ENCODE data around the gene UGT1A8.

GRCh38 chr2:233820774-233821105 lies 203.3 kb downstream of the UGT1A8 start:
- TF ChIP-seq CTCF (conservative IDR thresholded peaks at IDR 0.05; ENCODE audit: low read length) (no peak), EZH2phosphoT487 (IDR thresholded peaks at IDR 0.05; ENCODE audit: borderline replicate concordance) (no peak)
